GM18870 (cell line): Measurements from ENCODE around the gene EFNA2.
A peak's percentile ranks its signal among the peaks of the same experiment; 100 is the strongest.

Experiments
- ATAC-seq: cut with Tn5 transposase; IDR thresholded peaks from one replicate; pipeline ENCODE4 v1.9.1; 2021; ENCODE audit warnings: moderate library complexity; ENCODE audit not compliant: unreplicated experiment

Gene EFNA2

GRCh38 chr19:1259876-1260748 is 25.6 kb upstream of the EFNA2 start:
- ATAC-seq = no peak

- no peak for ATAC-seq
Observed at GRCh38 chr19:1260749-1261537, 24.7 kb upstream of the EFNA2 start.

DNA sequence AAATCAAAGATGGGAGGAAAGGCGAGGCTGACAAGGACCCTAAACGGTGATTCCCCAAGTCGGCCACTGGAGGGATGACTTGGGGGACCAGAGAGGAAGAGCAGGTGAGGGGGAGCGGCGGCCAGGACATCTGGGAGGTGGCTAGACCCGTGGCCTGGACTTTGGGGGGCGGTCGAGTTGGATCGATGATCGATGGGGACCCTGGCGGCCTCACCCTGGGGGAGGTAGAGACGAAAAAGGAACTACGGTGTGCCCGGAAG is 24.2 kb upstream of the EFNA2 start:
- ATAC-seq = no peak

DNA sequence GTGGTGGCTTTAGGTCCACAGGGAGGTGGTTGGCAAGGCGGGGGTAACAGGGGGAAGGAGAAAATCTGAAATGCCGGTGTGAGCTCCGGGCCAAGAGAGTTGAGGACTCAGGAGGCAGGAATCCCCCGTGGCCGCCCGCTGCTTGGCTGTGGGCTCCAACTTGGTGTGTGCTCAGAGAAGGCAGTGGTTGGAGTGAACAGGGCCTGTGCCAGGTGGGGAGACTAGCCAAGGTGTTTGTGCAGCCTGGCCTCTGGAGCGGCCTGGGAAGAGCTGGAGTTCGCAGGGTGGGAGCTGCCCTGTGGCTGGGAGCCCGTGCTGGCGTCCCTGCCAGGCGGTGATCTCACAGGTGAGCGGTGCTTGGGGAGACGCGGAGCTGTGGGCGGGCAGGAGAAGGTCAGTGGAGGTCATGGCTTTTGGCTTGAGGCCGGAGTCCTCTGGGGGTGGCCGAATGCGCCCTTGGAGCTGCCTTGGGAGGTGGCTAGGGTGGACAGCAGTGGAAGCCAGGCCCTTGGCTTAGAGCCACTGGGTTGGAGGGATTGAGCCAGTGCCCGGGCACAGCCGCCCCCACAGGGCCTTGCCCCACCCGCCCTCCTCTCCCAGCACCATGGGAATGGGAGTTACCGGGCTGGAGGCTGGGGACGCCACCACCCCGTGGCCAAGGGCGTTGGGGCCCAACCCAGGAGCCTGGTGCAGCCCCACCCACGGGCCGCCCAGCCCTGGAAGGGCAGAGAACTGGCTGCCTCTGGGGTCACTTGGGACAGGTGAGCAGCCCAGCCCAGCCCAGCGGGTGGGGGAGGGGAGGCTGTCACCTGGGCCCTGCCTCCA is 23.7 kb upstream of the EFNA2 start:
- no peak for ATAC-seq

- no peak for ATAC-seq
Observed at GRCh38 chr19:1262623-1263123, 23.0 kb upstream of the EFNA2 start.

DNA sequence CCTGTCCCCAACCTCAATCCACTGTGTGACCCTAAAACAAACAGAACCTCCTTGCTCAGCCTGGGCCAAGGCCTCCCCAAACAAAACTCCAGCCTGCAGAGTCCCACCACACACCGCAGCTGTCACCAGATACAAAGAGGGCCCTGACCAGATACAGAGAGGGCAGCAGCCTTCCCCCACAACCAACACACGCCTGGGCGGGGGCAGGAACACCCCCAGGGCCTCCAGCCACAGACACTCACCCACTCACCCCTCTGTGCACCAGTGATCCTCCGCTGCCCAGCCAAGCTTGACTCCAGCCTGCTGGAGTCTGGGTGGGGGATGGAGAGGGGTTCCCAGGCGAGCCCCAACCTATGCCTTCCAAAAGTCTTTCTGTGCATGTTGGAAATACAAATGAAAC is 22.5 kb upstream of the EFNA2 start:
- no peak for ATAC-seq

DNA sequence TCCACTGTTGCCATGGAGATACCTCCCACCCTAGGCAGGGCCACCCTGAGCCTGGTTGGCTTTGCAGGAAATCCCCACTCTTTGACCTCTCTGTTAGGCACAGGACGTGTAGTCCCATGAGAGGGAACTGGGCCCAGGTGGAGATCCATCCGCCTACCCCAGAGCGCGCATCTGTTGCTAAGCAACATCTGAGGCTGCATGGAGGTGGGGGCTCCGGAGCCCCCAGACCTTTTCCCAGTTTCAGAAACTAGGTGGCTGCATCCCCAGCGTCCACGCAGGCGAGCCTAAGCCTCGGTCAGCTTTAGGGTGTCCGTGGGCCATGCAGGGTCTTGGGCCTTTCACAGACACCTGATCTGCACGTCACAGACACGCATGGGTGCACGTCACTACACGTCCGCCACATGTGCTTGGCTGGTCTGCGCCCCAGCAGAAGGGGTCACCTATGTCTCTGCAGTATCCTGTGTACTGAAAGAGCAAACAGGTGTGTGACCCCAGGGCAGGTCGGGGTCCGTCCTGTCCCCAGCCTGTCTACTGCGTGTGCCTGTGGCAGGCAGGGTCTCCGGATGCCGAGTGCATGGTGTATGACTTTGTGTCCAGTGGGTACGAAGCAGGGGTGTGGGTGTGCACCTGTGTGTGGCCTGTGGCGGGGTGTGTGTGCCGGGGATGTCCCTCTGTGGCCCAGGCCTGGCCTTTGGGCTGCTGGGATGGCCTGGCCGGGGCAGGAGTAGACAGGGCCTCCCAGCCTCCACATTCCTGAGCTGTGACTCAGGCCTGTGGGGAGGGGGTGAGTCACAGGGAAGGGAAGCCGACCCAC is 20.7 kb upstream of the EFNA2 start:
- ATAC-seq = no peak

- ATAC-seq = no peak
Observed at GRCh38 chr19:1265615-1266128, 20.0 kb upstream of the EFNA2 start.

DNA sequence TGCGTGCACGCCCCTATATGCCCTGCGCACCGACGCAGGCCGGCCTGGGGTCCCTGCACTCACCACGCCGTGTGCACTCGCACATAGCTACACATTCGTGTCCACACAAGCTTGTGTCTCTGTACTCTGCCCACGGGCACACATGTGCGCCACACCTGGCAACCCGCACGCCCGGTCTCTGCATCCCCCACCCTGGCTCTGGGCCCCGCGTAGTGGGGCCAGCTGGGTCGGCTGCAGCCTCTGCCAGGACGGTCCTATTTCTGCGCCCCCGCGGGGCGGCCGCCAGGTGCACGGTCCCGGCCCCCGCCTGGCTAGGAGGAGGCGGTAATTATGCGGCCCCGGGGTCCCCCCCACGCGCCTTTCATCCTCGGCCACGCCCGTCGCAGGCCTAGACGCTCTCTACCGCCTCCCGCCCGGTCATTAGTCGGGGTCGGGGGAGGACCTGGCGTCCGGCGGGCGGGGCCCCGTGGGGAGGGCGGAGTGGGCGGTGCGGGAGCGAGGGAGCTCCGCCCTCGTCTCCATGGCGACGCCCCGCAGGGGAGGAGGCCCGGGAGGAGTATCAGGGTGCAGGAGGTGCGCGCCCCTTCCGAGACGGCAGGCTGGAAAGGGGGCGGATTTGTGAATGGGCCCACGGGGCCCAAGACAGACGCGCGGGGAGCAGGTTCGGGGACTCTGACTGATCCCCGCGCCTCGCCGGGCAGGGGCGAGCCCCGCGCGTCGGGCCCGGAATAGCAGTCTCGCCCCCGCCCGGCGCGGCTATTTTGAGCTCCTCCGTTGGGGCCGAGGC is 19.4 kb upstream of the EFNA2 start:
- peak; percentile 32 for ATAC-seq

DNA sequence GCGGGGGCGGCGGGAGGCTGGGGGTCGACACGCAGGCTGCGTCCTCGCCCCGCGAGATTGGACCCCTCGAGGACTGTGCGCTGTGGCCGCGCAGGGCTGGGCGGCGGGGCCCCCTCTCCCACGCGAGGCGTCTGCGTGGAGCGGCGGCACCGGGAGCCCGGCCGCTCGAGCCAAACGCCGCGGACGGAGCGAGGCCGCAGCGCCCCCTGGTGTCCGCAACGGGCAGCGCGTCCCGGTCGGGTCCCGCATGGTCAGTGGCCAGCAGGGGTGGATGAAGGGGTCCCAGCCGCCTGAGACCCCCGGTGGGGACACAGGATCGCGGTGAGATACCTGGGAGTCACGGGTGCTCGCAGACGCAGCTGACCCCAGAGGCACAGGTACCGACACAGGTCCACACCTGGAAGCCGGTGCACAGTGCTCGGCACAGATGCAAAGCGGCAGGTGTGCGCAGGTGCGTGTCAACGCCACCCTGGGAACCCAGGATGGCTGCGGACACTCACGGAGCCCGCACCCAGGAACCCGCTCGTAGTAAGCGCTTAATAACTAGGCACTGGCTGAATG is 18.7 kb upstream of the EFNA2 start:
- peak; percentile 11 for ATAC-seq

DNA sequence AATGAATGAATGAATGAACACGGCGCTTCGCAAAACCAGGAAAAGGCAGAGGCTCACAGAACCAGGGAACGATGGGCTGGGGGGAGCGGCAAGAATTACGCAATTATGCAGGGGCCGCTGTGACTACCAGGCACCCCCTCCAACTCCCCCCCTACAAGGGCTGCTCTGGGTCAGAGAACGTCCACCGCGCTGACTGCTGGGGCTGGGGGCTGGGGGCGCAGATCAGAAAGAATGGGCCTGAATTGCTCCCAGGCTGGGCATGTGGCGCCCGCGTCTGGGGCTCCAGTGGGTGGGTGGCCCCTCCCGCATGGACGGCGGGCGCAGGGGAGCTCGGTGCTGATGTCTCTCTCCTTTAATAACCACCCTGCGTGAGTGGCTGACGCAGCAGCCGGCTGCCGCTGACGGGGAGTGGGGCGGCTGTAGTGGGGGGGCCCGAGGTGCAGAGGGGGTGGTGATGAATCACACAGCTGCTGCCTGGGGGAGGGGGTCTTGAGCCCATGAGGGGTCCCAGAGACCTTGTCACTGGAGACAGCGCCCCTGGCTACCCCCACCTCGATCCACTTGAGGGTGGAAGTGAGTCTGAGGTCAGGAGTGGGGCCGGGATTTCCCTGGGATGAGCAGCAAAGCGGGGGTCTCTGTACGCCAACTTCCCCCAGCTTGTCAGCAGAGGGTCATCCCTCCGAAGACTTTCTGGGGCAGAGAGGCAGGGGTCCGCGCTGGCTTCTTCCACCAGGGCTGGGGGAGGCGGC is 18.0 kb upstream of the EFNA2 start:
- ATAC-seq = no peak

GRCh38 chr19:1268226-1269064 is 17.2 kb upstream of the EFNA2 start:
- ATAC-seq = no peak

DNA sequence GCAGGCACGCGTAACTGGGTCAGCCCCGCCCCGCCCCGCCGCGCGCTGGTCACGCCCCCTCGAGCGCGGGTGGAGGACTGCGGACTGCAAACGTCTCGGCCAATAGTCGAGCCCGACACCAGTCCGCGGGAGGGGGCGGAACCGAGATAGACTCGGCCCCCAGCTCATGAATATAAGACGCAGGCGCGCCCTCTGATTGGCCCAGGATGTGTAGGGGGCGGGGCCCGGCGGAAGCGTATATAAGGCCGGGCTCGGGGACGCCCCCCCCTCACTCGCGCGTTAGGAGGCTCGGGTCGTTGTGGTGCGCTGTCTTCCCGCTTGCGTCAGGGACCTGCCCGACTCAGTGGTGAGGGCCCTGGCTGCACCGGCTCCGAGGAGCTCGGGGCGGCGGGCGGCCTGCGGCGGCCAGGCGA is 16.6 kb upstream of the EFNA2 start, which contains the start of gene CIRBP:
TSS of gene CIRBP (plus strand) at position 268 of the 413 bp plus-strand sequence. CDS start 1,602 bp downstream, outside the sequence.
- peak; percentile 48 for ATAC-seq

- peak; percentile 4 for ATAC-seq
Observed at GRCh38 chr19:1269478-1270212, 16.0 kb upstream of the EFNA2 start.

DNA sequence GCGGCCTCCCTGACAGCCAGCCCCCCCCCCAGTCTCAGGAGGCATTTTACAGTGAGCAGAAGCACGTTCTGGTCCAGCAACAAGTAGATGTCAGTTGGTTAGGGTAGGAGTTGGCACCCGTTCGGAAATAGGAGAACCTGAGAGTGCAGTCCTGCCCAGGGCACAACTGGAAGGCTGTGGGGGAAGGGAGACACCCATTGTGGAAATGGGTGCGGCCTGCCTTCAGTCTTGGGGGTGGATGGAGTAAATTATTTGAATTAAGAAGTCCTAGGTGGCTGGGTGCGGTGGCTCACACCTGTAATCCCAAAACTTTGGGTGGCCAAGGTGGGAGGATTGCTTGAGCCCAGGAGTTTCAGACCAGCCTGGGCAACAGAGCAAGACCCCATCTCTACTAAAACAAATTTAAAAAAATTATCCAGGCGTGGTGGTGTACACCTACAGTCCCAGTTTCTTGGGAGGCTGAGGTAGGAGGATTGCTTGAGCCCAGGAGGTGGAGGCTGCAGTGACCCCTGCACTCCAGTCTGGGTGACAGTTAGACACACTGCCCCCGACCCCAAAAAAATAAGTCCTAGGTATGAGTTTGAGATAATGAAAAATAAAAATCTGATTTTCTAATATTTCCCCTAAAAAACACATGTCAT is 15.3 kb upstream of the EFNA2 start:
- ATAC-seq = no peak

- no peak for ATAC-seq
Observed at GRCh38 chr19:1270854-1271527, 14.7 kb upstream of the EFNA2 start.
